GM21515 (cell line): Measurements from ENCODE around the gene HAUS6.
"Not testable (repeated sequence)": the region's sequence is repeated elsewhere in the genome, so short reads cannot be mapped to it uniquely, and the experiment has no call there.

Source experiments
- ATAC-seq: cut with Tn5 transposase; IDR thresholded peaks from one replicate; pipeline ENCODE4 v1.9.1; 2021; ENCODE audit not compliant: unreplicated experiment

Gene HAUS6

GRCh38 chr9:19048966-19049916 is 53.5 kb downstream of the HAUS6 start, which contains the start of gene RRAGA:
Gene RRAGA, plus strand, starts transcription at chr9:19049427. Its CDS starts 233 bp downstream, at chr9:19049660.
- peak; percentile 87 for ATAC-seq

- no peak for ATAC-seq
These were observed 66.1 kb downstream of the HAUS6 start for GRCh38 chr9:19036611-19037010.

- ATAC-seq, result no peak
These were observed 69.7 kb downstream of the HAUS6 start, which contains the start of gene SAXO1 for GRCh38 chr9:19033015-19033414. Gene SAXO1, minus strand, starts transcription at chr9:19033209. Its CDS starts 301 bp downstream, at chr9:19032908.

GRCh38 chr9:19032406-19032805 is 70.3 kb downstream of the HAUS6 start:
- no peak for ATAC-seq

GRCh38 chr9:19030899-19031298 is 71.8 kb downstream of the HAUS6 start:
- peak; percentile 72 for ATAC-seq

GRCh38 chr9:19028835-19029451 is 73.8 kb downstream of the HAUS6 start:
- ATAC-seq, result no peak

GRCh38 chr9:19027825-19028224 is 74.9 kb downstream of the HAUS6 start:
- ATAC-seq, result no peak

- ATAC-seq, result no peak
These were observed 76.3 kb downstream of the HAUS6 start for GRCh38 chr9:19026375-19026774.

GRCh38 chr9:19023078-19023477 is 79.6 kb downstream of the HAUS6 start:
- ATAC-seq, result no peak

- ATAC-seq, result peak; percentile 52
These were observed 80.5 kb downstream of the HAUS6 start for GRCh38 chr9:19022206-19022605.

- not testable (repeated sequence) for ATAC-seq
These were observed 81.1 kb downstream of the HAUS6 start for GRCh38 chr9:19021649-19022048.

- ATAC-seq, result no peak
These were observed 81.7 kb downstream of the HAUS6 start for GRCh38 chr9:19020886-19021455.

- ATAC-seq, result no peak
These were observed 84.5 kb downstream of the HAUS6 start for GRCh38 chr9:19018201-19018600.

- no peak for ATAC-seq
These were observed 93.2 kb downstream of the HAUS6 start for GRCh38 chr9:19009391-19009965.
